Vagina (tissue), 2 donors: ENCODE results near the gene OPRL1. TPM values are rescaled to one million over a fixed set of nuclear protein-coding genes. Genes with fewer than 3 reads are reported as not detected.

Source experiments
- DNase-seq, 2 donors: peaks; one replicate each; pipeline ENCODE4 v3.0.0-alpha.2; 2017; ENCODE audit errors: extremely low spot score in 2 of 2
- H3K27ac ChIP-seq: fragments of 200-600 bp; sonication (generic); one replicate; pipeline ENCODE4 v1.5.1; 2019
- H3K27me3 ChIP-seq: fragments of 200-600 bp; sonication (generic); one replicate; pipeline ENCODE4 v1.5.1; 2019
- H3K36me3 ChIP-seq, 2 donors: fragments of 200-600 bp; sonication (generic); one replicate each; pipeline ENCODE4 v1.5.1; 2017 to 2019
- H3K4me1 ChIP-seq: fragments of 200-600 bp; sonication (generic); one replicate; pipeline ENCODE4 v1.5.1; 2019
- H3K4me3 ChIP-seq, 2 donors: fragments of 200-600 bp; sonication (generic); 1 replicate in 1 of 2; 2 replicates in 1 of 2; pipeline ENCODE4 v1.5.1; 2016 to 2019
- H3K9me3 ChIP-seq: fragments of 200-600 bp; sonication (generic); one replicate; pipeline ENCODE4 v1.5.1; 2019
- CTCF ChIP-seq, 3 experiments: fragments of 450-650 bp in 2 of 3; fragments of 200-600 bp in 1 of 3; sonication (generic) in 1 of 3; IDR thresholded peaks; one replicate each; pipeline ENCODE4 v1.5.1; 2017 to 2019; ENCODE audit warnings: antibody characterized with exemption in 3 of 3, mild to moderate bottlenecking in 2 of 3, moderate library complexity in 2 of 3
- POLR2A ChIP-seq, 2 donors: fragments of 450-650 bp; IDR thresholded peaks; one replicate each; pipeline ENCODE4 v1.6.1; 2017; ENCODE audit warnings: antibody characterized with exemption in 2 of 2, mild to moderate bottlenecking in 2 of 2, moderate library complexity in 2 of 2
- POLR2AphosphoS5 ChIP-seq, 2 donors: sonication (generic); formaldehyde crosslinking; IDR thresholded peaks; one replicate each; pipeline ENCODE4 v1.9.0; 2017; ENCODE audit warnings: antibody characterized with exemption in 2 of 2, mild to moderate bottlenecking in 2 of 2, low read depth in 1 of 2; ENCODE audit not compliant: insufficient read depth in 1 of 2
- intact Hi-C: fragments of 100-400 bp; cut with DNase I; formaldehyde crosslinking; loops from one replicate; pipeline ENCODE4 v1.15.1; 2023
- total RNA-seq: library from RNA; depleted of rRNA; stranded (reverse); fragments of >200 nt; gene quantifications from one replicate; pipeline ENCODE4 v1.2.3, GENCODE V29; 2016

Gene OPRL1
- total RNA-seq, 1 donor from 2014 or later: 1.5 TPM

- no peak for TF ChIP-seq POLR2A (IDR thresholded peaks at IDR 0.05)
- TF ChIP-seq CTCF (IDR thresholded peaks at IDR 0.05): no peak
- no peak for TF ChIP-seq POLR2AphosphoS5 (IDR thresholded peaks at IDR 0.05; ENCODE audit: insufficient read depth in 1 of 2, low read depth in 1 of 2)
- Histone ChIP-seq H3K4me3 (no peak overlapping the region), H3K4me1 (no peaks in the 10 kb centered on the region), H3K36me3 (no peaks in the 10 kb centered on the region), H3K27me3 (no peaks in the 10 kb centered on the region), H3K9me3 (no peaks in the 10 kb centered on the region), H3K27ac (no peak overlapping the region)
- DNase-seq: no peak
- intact Hi-C loops: no loop called here
Observed at GRCh38 chr20:64096535-64096934, 16.7 kb downstream of the OPRL1 start.

GRCh38 chr20:64098471-64099013 lies 18.7 kb downstream of the OPRL1 start:
- intact Hi-C loops: no loop called here

GRCh38 chr20:64099086-64099786 lies 19.4 kb downstream of the OPRL1 start:
- TF ChIP-seq POLR2AphosphoS5 (IDR thresholded peaks at IDR 0.05; ENCODE audit: insufficient read depth in 1 of 2, low read depth in 1 of 2) (no peak), CTCF (IDR thresholded peaks at IDR 0.05) (no peak), POLR2A (IDR thresholded peaks at IDR 0.05) (no peak)
- Histone ChIP-seq H3K36me3 (no peaks in the 10 kb centered on the region), H3K4me3 (no peak overlapping the region), H3K9me3 (no peaks in the 10 kb centered on the region), H3K4me1 (peaks cover 10% of the 10 kb centered on the region), H3K27ac (no peak overlapping the region), H3K27me3 (peaks cover 9% of the 10 kb centered on the region)
- DNase-seq: no peak
- intact Hi-C loops: no loop called here

More at GRCh38 chr20:64098471-64099013, 18.7 kb downstream of the OPRL1 start:
- H3K27me3 ChIP-seq: peaks cover 9% of the 10 kb centered on the region
- H3K27ac ChIP-seq: no peak overlapping the region
- DNase-seq: no peak
- TF ChIP-seq POLR2A (IDR thresholded peaks at IDR 0.05) (no peak), POLR2AphosphoS5 (IDR thresholded peaks at IDR 0.05; ENCODE audit: insufficient read depth in 1 of 2, low read depth in 1 of 2) (no peak), CTCF (IDR thresholded peaks at IDR 0.05) (no peak)
- H3K4me1 ChIP-seq: peaks cover 10% of the 10 kb centered on the region
- no peak overlapping the region for H3K4me3 ChIP-seq
- H3K36me3 ChIP-seq: no peaks in the 10 kb centered on the region
- no peaks in the 10 kb centered on the region for H3K9me3 ChIP-seq

GRCh38 chr20:64099880-64100565 lies 20.1 kb downstream of the OPRL1 start:
- Histone ChIP-seq H3K36me3 (no peaks in the 10 kb centered on the region), H3K9me3 (no peaks in the 10 kb centered on the region), H3K4me1 (peaks cover 10% of the 10 kb centered on the region), H3K4me3 (no peak overlapping the region), H3K27me3 (peaks cover 9% of the 10 kb centered on the region), H3K27ac (no peak overlapping the region)
- no peak for DNase-seq
- intact Hi-C loops: no loop called here
- TF ChIP-seq POLR2A (IDR thresholded peaks at IDR 0.05): no peak
- TF ChIP-seq POLR2AphosphoS5 (IDR thresholded peaks at IDR 0.05; ENCODE audit: insufficient read depth in 1 of 2, low read depth in 1 of 2): no peak
- TF ChIP-seq CTCF (IDR thresholded peaks at IDR 0.05): no peak

- no peaks in the 10 kb centered on the region for H3K36me3 ChIP-seq
- no peak for DNase-seq
- TF ChIP-seq POLR2AphosphoS5 (IDR thresholded peaks at IDR 0.05; ENCODE audit: insufficient read depth in 1 of 2, low read depth in 1 of 2) (no peak), CTCF (IDR thresholded peaks at IDR 0.05) (no peak), POLR2A (IDR thresholded peaks at IDR 0.05) (no peak)
- H3K27ac ChIP-seq: no peak overlapping the region
- intact Hi-C loops: no loop called here
- no peak overlapping the region for H3K4me3 ChIP-seq
- peaks cover 9% of the 10 kb centered on the region for H3K27me3 ChIP-seq
- H3K4me1 ChIP-seq: peaks cover 10% of the 10 kb centered on the region
- H3K9me3 ChIP-seq: no peaks in the 10 kb centered on the region
Observed at GRCh38 chr20:64100566-64100888, 20.6 kb downstream of the OPRL1 start.
